SK-N-SH (cell line): ENCODE data around the gene AP4S1. TPM values are rescaled to one million over a fixed set of nuclear protein-coding genes. Genes with fewer than 3 reads are reported as not detected.

Experiments
- CTCF ChIA-PET: fragments of 300-600, 350-600 bp; formaldehyde crosslinking; extraction: SDS; loops from one replicate; lab custom pipeline; 2021; lab: Yijun Ruan, JAX
- POLR2A ChIA-PET: fragments of 350-600 bp; sonication (Branson Sonifier 250); formaldehyde crosslinking; extraction: SDS; loops from one replicate; lab custom pipeline; 2020; ENCODE audit warnings: antibody characterized with exemption, inconsistent platforms; lab: Yijun Ruan, JAX
- DNase-seq: peaks from one replicate; pipeline ENCODE4 v3.0.0; 2012
- H2AFZ ChIP-seq: fragments of 200-600 bp; sonication (generic); 2 replicates; pipeline ENCODE4 v1.8.1; 2016; ENCODE audit warnings: antibody characterized with exemption, mild to moderate bottlenecking, low read depth
- H3F3A ChIP-seq: fragments of 200-600 bp; sonication (generic); replicated peaks from 2 replicates; pipeline ENCODE3; 2016; ENCODE audit warnings: antibody characterized with exemption, mild to moderate bottlenecking; ENCODE audit not compliant: insufficient read depth
- H3K27ac ChIP-seq, 2 experiments: fragments of 200-500 bp in 1 of 2; fragments of 200-600 bp in 1 of 2; sonication (Bioruptor generic) in 1 of 2; sonication (generic), shearing (Covaris generic) in 1 of 2; 2 replicates each; pipeline versions ENCODE4 v1.5.1 to v1.6.1; 2014 to 2016; ENCODE audit warnings: low read depth in 2 of 2, inconsistent platforms in 1 of 2, low read length in 1 of 2, mild to moderate bottlenecking in 1 of 2, mixed read lengths in 1 of 2
- H3K27me3 ChIP-seq: fragments of 200-600 bp; sonication (generic), shearing (Covaris generic); 2 replicates; pipeline ENCODE4 v1.6.1; 2016; ENCODE audit warnings: mixed run types; ENCODE audit not compliant: insufficient read depth
- H3K36me3 ChIP-seq, 2 experiments: fragments of 200-500 bp in 1 of 2; fragments of 200-600 bp in 1 of 2; sonication (Bioruptor generic) in 1 of 2; sonication (generic) in 1 of 2; replicated peaks in 1 of 2; 2 replicates each; pipeline versions ENCODE3 to v1.5.1; 2014 to 2016; ENCODE audit warnings: low read length in 1 of 2, mild to moderate bottlenecking in 1 of 2; ENCODE audit not compliant: insufficient read depth in 2 of 2, control insufficient read depth in 1 of 2
- H3K4me1 ChIP-seq, 2 experiments: fragments of 200-500 bp in 1 of 2; fragments of 200-600 bp in 1 of 2; sonication (Bioruptor generic) in 1 of 2; sonication (generic), shearing (Covaris generic) in 1 of 2; 2 replicates each; pipeline versions ENCODE4 v1.5.1 to v1.6.1; 2014 to 2016; ENCODE audit warnings: low read depth in 1 of 2, low read length in 1 of 2, mixed run types in 1 of 2; ENCODE audit not compliant: insufficient read depth in 2 of 2, control insufficient read depth in 1 of 2
- H3K4me2 ChIP-seq: fragments of 200-600 bp; sonication (generic), shearing (Covaris generic); 2 replicates; pipeline ENCODE4 v1.6.1; 2017; ENCODE audit warnings: mixed run types
- H3K4me3 ChIP-seq, 2 experiments: fragments of 200-500 bp in 1 of 2; fragments of 200-600 bp in 1 of 2; sonication (Bioruptor generic) in 1 of 2; sonication (generic), shearing (Covaris generic) in 1 of 2; 2 replicates each; pipeline versions ENCODE4 v1.5.1 to v1.8.1; 2014 to 2016; ENCODE audit warnings: low read depth in 2 of 2, inconsistent platforms in 1 of 2, low read length in 1 of 2, mild to moderate bottlenecking in 1 of 2, mixed read lengths in 1 of 2, moderate library complexity in 1 of 2
- H3K79me2 ChIP-seq: fragments of 200-600 bp; sonication (generic); 2 replicates; pipeline ENCODE4 v1.8.1; 2017; ENCODE audit warnings: mild to moderate bottlenecking; ENCODE audit not compliant: insufficient read depth
- H3K9ac ChIP-seq: fragments of 200-600 bp; sonication (generic); 2 replicates; pipeline ENCODE4 v1.6.1; 2017; ENCODE audit warnings: mixed run types
- H3K9me2 ChIP-seq: fragments of 200-600 bp; sonication (generic); 2 replicates; pipeline ENCODE4 v1.6.1; 2017; ENCODE audit warnings: mixed run types
- H3K9me3 ChIP-seq: fragments of 200-600 bp; sonication (generic); 2 replicates; pipeline ENCODE4 v1.6.1; 2017; ENCODE audit warnings: mixed run types, mild to moderate bottlenecking, moderate library complexity
- H4K20me1 ChIP-seq: fragments of 200-600 bp; sonication (generic); 2 replicates; pipeline ENCODE4 v1.6.1; 2017; ENCODE audit warnings: mild to moderate bottlenecking, mixed run types; ENCODE audit not compliant: insufficient read depth
- ELF1 ChIP-seq: IDR thresholded peaks from 2 replicates; pipeline ENCODE4 v1.4.0; 2012
- FOXM1 ChIP-seq: IDR thresholded peaks from 2 replicates; pipeline ENCODE4 v1.4.0; 2012; ENCODE audit warnings: low read depth, mild to moderate bottlenecking
- GATA2 ChIP-seq: sonication (generic); formaldehyde crosslinking; IDR thresholded peaks from 2 replicates; pipeline ENCODE4 v1.5.0; 2020; ENCODE audit warnings: mild to moderate bottlenecking, missing genetic modification reagents
- MEF2A ChIP-seq: IDR thresholded peaks from 2 replicates; pipeline ENCODE4 v1.4.0; 2012; ENCODE audit warnings: low read depth, borderline replicate concordance
- MXI1 ChIP-seq: IDR thresholded peaks from 2 replicates; pipeline ENCODE4 v1.6.1; 2012; ENCODE audit warnings: mild to moderate bottlenecking, low read depth, low read length, improper control_type of control experiment
- NFIC ChIP-seq: IDR thresholded peaks from 2 replicates; pipeline ENCODE4 v1.4.0; 2012; ENCODE audit warnings: borderline replicate concordance
- NRF1 ChIP-seq: IDR thresholded peaks from 2 replicates; pipeline ENCODE4 v1.6.1; 2012; ENCODE audit warnings: low read depth, mild to moderate bottlenecking, low read length
- RFX5 ChIP-seq: IDR thresholded peaks from 2 replicates; pipeline ENCODE4 v1.6.1; 2012; ENCODE audit warnings: mild to moderate bottlenecking, improper control_type of control experiment, low read length
- RXRA ChIP-seq: IDR thresholded peaks from 2 replicates; pipeline ENCODE4 v1.4.0; 2012; ENCODE audit warnings: low read depth, mild to moderate bottlenecking, borderline replicate concordance
- SIN3A ChIP-seq: IDR thresholded peaks from 2 replicates; pipeline ENCODE4 v1.6.1; 2012; ENCODE audit warnings: low read depth, mild to moderate bottlenecking, low read length, moderate library complexity, borderline replicate concordance
- TAF1 ChIP-seq: IDR thresholded peaks from 2 replicates; pipeline ENCODE4 v1.6.1; 2012; ENCODE audit warnings: low read depth, mild to moderate bottlenecking, low read length, moderate library complexity, borderline replicate concordance
- WGBS: methylation state at CpG from one replicate; pipeline ENCODE4 v1.1.6; 2017; ENCODE audit warnings: low lambda C conversion rate; 5-methylcytosine and 5-hydroxymethylcytosine counted together
- polyA plus RNA-seq, 3 experiments: library from polyadenylated mRNA; depleted of rRNA; stranded (reverse); fragments of >200 nt; gene quantifications; 2 replicates each; pipeline ENCODE4 v1.2.3, GENCODE V29; 2012
- TF ChIP-seq, protein P1 (sequence below): IDR thresholded peaks from 2 replicates; pipeline ENCODE4 v1.4.0; 2012; ENCODE audit warnings: low read depth, borderline replicate concordance
- TF ChIP-seq, protein P2 (sequence below): fragments of 200-600 bp; sonication (generic); IDR thresholded peaks from 2 replicates; pipeline ENCODE4 v1.6.1; 2017; ENCODE audit warnings: antibody characterized with exemption, mild to moderate bottlenecking, moderate library complexity
- TF ChIP-seq, protein P3 (sequence below): fragments of 150-350 bp; IDR thresholded peaks from 2 replicates; pipeline ENCODE4 v1.6.1; 2016; ENCODE audit warnings: mild to moderate bottlenecking, low read depth, low read length
- TF ChIP-seq, protein P4 (sequence below): IDR thresholded peaks from 2 replicates; pipeline ENCODE4 v1.6.1; 2012; ENCODE audit warnings: mild to moderate bottlenecking, low read depth, low read length, moderate library complexity

AP4S1 gene
- polyA plus RNA-seq, 1 of the 3 experiments (the other 2 are of a cell fraction), result 1.7 TPM

DNA sequence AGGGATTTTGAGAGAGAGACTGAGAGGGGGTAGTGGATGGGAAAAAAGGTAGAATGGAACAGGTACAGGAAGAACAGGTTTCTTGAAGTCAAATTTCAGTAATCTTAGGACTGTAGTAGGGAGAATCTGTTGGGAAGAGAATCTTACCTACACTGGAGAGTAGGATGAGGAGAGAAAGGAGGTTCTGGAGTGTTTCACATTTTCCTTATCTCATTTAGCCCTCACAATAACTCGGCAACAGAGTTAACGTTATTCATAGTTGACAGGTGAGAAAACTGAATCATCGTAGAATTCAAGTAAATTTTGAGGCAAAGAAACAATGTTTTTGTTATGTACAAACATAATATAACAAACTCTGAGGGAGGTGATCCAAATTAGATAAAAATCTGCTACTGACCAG lies 17.9 kb downstream of the AP4S1 start:
- 0 out of 2 replicates have a peak overlapping the region, but pooled peaks have one; percentile 3 for H2AFZ ChIP-seq
- H3K9me3 ChIP-seq, result no peaks in the 10 kb centered on the region
- H3K27ac ChIP-seq, result no peak overlapping the region
- no peaks in the 10 kb centered on the region for H3K27me3 ChIP-seq
- no peaks in the 10 kb centered on the region for H3K4me1 ChIP-seq
- no peak overlapping the region for H3K4me2 ChIP-seq
- WGBS, result 77% methylated on average over 3 of the region's 3 CpGs
- H3K4me3 ChIP-seq, result no peak overlapping the region
- H3K79me2 ChIP-seq, result no peaks in the 10 kb centered on the region; the same call in 1 of the 2 replicates
- POLR2A ChIA-PET, result no interaction called here
- CTCF ChIA-PET, result interaction anchor here (0.6 to 0.8 kb wide), 3 partner anchors 30 to 439 kb away, joined by 3 read pairs; no protein-coding TSS in a partner anchor
- no peaks in the 10 kb centered on the region for H4K20me1 ChIP-seq
- H3K9me2 ChIP-seq, result no peaks in the 10 kb centered on the region
- no peaks in the 10 kb centered on the region for H3F3A ChIP-seq
- TF ChIP-seq NFIC (no peak), RFX5 (no peak), GATA2 (CRISPR knock-in tag) (no peak), MEF2A (no peak), SIN3A (no peak), FOXM1 (no peak), ELF1 (no peak), RXRA (no peak)
- TF ChIP-seq, protein P1, sequence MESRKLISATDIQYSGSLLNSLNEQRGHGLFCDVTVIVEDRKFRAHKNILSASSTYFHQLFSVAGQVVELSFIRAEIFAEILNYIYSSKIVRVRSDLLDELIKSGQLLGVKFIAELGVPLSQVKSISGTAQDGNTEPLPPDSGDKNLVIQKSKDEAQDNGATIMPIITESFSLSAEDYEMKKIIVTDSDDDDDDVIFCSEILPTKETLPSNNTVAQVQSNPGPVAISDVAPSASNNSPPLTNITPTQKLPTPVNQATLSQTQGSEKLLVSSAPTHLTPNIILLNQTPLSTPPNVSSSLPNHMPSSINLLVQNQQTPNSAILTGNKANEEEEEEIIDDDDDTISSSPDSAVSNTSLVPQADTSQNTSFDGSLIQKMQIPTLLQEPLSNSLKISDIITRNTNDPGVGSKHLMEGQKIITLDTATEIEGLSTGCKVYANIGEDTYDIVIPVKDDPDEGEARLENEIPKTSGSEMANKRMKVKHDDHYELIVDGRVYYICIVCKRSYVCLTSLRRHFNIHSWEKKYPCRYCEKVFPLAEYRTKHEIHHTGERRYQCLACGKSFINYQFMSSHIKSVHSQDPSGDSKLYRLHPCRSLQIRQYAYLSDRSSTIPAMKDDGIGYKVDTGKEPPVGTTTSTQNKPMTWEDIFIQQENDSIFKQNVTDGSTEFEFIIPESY, result no peak
- TF ChIP-seq, protein P2, sequence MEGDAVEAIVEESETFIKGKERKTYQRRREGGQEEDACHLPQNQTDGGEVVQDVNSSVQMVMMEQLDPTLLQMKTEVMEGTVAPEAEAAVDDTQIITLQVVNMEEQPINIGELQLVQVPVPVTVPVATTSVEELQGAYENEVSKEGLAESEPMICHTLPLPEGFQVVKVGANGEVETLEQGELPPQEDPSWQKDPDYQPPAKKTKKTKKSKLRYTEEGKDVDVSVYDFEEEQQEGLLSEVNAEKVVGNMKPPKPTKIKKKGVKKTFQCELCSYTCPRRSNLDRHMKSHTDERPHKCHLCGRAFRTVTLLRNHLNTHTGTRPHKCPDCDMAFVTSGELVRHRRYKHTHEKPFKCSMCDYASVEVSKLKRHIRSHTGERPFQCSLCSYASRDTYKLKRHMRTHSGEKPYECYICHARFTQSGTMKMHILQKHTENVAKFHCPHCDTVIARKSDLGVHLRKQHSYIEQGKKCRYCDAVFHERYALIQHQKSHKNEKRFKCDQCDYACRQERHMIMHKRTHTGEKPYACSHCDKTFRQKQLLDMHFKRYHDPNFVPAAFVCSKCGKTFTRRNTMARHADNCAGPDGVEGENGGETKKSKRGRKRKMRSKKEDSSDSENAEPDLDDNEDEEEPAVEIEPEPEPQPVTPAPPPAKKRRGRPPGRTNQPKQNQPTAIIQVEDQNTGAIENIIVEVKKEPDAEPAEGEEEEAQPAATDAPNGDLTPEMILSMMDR, result no peak
- H3K9ac ChIP-seq, result no peak overlapping the region
- no peaks in the 10 kb centered on the region for H3K36me3 ChIP-seq
- DNase-seq, result no peak

DNA sequence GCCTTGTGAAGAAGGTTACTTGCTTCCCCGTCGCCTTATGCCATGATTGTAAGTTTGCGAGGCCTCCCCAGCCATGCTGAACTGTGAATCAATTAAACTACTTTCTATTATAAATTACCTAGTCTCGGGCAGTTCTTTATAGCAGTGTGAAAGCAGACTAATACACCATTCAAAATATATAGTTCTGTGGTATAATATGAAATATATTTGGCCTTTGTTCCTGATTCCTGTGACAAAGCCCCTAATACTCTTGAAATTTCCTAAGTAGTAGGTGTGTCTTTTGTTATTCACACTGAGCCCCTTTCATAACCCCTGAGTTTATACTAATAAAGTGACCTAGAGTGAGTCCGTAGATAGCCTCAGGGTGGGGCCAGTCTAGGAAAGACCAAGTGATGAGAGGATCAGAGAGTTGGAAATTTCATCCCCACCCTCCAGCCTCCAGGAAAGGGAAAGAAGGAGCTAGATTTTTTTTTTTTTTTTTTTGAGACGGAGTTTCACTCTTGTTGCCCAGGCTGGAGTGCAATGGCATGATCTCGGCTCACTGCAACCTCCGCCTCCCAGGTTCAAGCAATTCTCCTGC lies 20.1 kb downstream of the AP4S1 start:
- H3F3A ChIP-seq, result peaks cover 4% of the 10 kb centered on the region
- H3K4me1 ChIP-seq, result no peaks in the 10 kb centered on the region
- ChIA-PET POLR2A (no interaction called here), CTCF (no interaction called here)
- no peaks in the 10 kb centered on the region for H3K79me2 ChIP-seq
- H3K9me2 ChIP-seq, result no peaks in the 10 kb centered on the region
- TF ChIP-seq ELF1, result no peak
- no peak for TF ChIP-seq TAF1
- TF ChIP-seq, protein P3, sequence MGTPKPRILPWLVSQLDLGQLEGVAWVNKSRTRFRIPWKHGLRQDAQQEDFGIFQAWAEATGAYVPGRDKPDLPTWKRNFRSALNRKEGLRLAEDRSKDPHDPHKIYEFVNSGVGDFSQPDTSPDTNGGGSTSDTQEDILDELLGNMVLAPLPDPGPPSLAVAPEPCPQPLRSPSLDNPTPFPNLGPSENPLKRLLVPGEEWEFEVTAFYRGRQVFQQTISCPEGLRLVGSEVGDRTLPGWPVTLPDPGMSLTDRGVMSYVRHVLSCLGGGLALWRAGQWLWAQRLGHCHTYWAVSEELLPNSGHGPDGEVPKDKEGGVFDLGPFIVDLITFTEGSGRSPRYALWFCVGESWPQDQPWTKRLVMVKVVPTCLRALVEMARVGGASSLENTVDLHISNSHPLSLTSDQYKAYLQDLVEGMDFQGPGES, result no peak
- TF ChIP-seq, protein P2, result no peak
- TF ChIP-seq NRF1, result no peak
- TF ChIP-seq, protein P4, sequence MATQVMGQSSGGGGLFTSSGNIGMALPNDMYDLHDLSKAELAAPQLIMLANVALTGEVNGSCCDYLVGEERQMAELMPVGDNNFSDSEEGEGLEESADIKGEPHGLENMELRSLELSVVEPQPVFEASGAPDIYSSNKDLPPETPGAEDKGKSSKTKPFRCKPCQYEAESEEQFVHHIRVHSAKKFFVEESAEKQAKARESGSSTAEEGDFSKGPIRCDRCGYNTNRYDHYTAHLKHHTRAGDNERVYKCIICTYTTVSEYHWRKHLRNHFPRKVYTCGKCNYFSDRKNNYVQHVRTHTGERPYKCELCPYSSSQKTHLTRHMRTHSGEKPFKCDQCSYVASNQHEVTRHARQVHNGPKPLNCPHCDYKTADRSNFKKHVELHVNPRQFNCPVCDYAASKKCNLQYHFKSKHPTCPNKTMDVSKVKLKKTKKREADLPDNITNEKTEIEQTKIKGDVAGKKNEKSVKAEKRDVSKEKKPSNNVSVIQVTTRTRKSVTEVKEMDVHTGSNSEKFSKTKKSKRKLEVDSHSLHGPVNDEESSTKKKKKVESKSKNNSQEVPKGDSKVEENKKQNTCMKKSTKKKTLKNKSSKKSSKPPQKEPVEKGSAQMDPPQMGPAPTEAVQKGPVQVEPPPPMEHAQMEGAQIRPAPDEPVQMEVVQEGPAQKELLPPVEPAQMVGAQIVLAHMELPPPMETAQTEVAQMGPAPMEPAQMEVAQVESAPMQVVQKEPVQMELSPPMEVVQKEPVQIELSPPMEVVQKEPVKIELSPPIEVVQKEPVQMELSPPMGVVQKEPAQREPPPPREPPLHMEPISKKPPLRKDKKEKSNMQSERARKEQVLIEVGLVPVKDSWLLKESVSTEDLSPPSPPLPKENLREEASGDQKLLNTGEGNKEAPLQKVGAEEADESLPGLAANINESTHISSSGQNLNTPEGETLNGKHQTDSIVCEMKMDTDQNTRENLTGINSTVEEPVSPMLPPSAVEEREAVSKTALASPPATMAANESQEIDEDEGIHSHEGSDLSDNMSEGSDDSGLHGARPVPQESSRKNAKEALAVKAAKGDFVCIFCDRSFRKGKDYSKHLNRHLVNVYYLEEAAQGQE, result no peak
- TF ChIP-seq MXI1, result no peak
- TF ChIP-seq, all 33 proteins: peak for 0
- Histone ChIP-seq H3K36me3 (no peaks in the 10 kb centered on the region), H3K4me2 (no peak overlapping the region), H3K4me3 (no peak overlapping the region), H3K27ac (no peak overlapping the region), H3K27me3 (no peaks in the 10 kb centered on the region), H2AFZ (no peak overlapping the region), H3K9me3 (no peaks in the 10 kb centered on the region), H4K20me1 (no peaks in the 10 kb centered on the region), H3K9ac (no peak overlapping the region)
- DNase-seq, result no peak
- 88% methylated on average over 8 of the region's 8 CpGs for WGBS
